Hepatocyte (in vitro differentiated cells): ENCODE results near the gene ANAPC7. TPM values are rescaled to one million over a fixed set of nuclear protein-coding genes. Genes with fewer than 3 reads are reported as not detected.

Source experiments
- DNase-seq: peaks from one replicate; pipeline ENCODE4 v3.0.0-alpha.2; 2016; ENCODE audit warnings: low spot score
- H2AFZ ChIP-seq: fragments of 200-600 bp; sonication (generic); 2 replicates; pipeline ENCODE4 v1.6.0; 2016; ENCODE audit warnings: antibody characterized with exemption, mild to moderate bottlenecking
- H3K27ac ChIP-seq: fragments of 200-600 bp; sonication (generic); 2 replicates; pipeline ENCODE4 v1.5.1; 2016; ENCODE audit warnings: mild to moderate bottlenecking
- H3K27me3 ChIP-seq: fragments of 200-600 bp; sonication (generic); 2 replicates; pipeline ENCODE4 v1.6.1; 2016
- H3K36me3 ChIP-seq: fragments of 200-600 bp; sonication (generic); replicated peaks from 2 replicates; pipeline ENCODE4 v1.5.1; 2016; ENCODE audit warnings: low read depth; ENCODE audit not compliant: insufficient read depth
- H3K4me1 ChIP-seq: fragments of 200-600 bp; sonication (generic); 2 replicates; pipeline ENCODE4 v1.5.1; 2016; ENCODE audit warnings: mild to moderate bottlenecking, moderate library complexity; ENCODE audit not compliant: insufficient read depth
- H3K4me2 ChIP-seq: fragments of 200-600 bp; sonication (generic); 2 replicates; pipeline ENCODE4 v1.6.0; 2016
- H3K4me3 ChIP-seq: fragments of 200-600 bp; sonication (generic); 2 replicates; pipeline ENCODE4 v1.5.1; 2016; ENCODE audit warnings: mild to moderate bottlenecking
- H3K79me2 ChIP-seq: fragments of 200-600 bp; sonication (generic); 2 replicates; pipeline ENCODE4 v1.6.0; 2017; ENCODE audit warnings: mild to moderate bottlenecking
- H3K9me2 ChIP-seq: fragments of 200-600 bp; sonication (generic); replicated peaks from 2 replicates; pipeline ENCODE4 v1.6.0; 2017; ENCODE audit warnings: mild to moderate bottlenecking; ENCODE audit not compliant: insufficient read depth
- H3K9me3 ChIP-seq: fragments of 200-600 bp; sonication (generic); 2 replicates; pipeline ENCODE4 v1.5.1; 2016; ENCODE audit warnings: low read depth, mild to moderate bottlenecking
- H4K20me1 ChIP-seq: fragments of 200-600 bp; sonication (generic); 2 replicates; pipeline ENCODE4 v1.6.0; 2016; ENCODE audit warnings: mild to moderate bottlenecking; ENCODE audit not compliant: insufficient read depth, poor library complexity, severe bottlenecking
- CTCF ChIP-seq: fragments of 200-600 bp; sonication (generic); IDR thresholded peaks from 2 replicates; pipeline ENCODE4 v1.5.1; 2016; ENCODE audit warnings: antibody characterized with exemption, mild to moderate bottlenecking; ENCODE audit not compliant: poor library complexity
- EZH2 ChIP-seq: fragments of 200-600 bp; sonication (generic); IDR thresholded peaks from 2 replicates; pipeline ENCODE4 v1.6.1; 2016; ENCODE audit warnings: antibody characterized with exemption, mild to moderate bottlenecking, borderline replicate concordance
- EZH2phosphoT487 ChIP-seq: fragments of 200-600 bp; sonication (generic); IDR thresholded peaks from one replicate; pipeline ENCODE4 v1.6.1; 2018; ENCODE audit warnings: antibody characterized with exemption, mild to moderate bottlenecking, low read depth, moderate library complexity; ENCODE audit not compliant: unreplicated experiment, severe bottlenecking
- WGBS: methylation state at CpG from one replicate; pipeline ENCODE4 v1.1.6; 2016; ENCODE audit warnings: low lambda C conversion rate; ENCODE audit errors: missing lambda C conversion rate; 5-methylcytosine and 5-hydroxymethylcytosine counted together
- polyA plus RNA-seq: library from polyadenylated mRNA; unstranded; fragments of >200 nt; fragmentation: Nextera tagmentation; extraction: Ambion mirVana; gene quantifications from 2 replicates; pipeline ENCODE4 v1.2.1, GENCODE V29; 2016
- total RNA-seq: library from RNA; depleted of rRNA; stranded (reverse); fragments of >200 nt; gene quantifications from 2 replicates; pipeline ENCODE4 v1.2.3, GENCODE V29; 2014

The ANAPC7 gene
- total and polyA plus RNA-seq, 2 experiments from 2014 or later = 28.3 to 35.7 TPM

GRCh38 chr12:110367181-110367864 lies 36.2 kb downstream of the ANAPC7 start:
- Histone ChIP-seq H3K36me3 (no peaks in the 10 kb centered on the region), H4K20me1 (no peaks in the 10 kb centered on the region), H3K9me3 (no peaks in the 10 kb centered on the region), H2AFZ (peak overlapping the region; percentile 31), H3K4me3 (no peak overlapping the region), H3K27ac (peak overlapping the region; percentile 81), H3K4me2 (no peak overlapping the region), H3K27me3 (no peaks in the 10 kb centered on the region), H3K9me2 (no peaks in the 10 kb centered on the region), H3K4me1 (peaks cover 6% of the 10 kb centered on the region), H3K79me2 (no peaks in the 10 kb centered on the region)
- DNase-seq = peak; percentile 30
- WGBS = 77% methylated on average over 15 of the region's 15 CpGs
- no peak for TF ChIP-seq CTCF
- TF ChIP-seq EZH2phosphoT487 = no peak
- TF ChIP-seq EZH2 = no peak

GRCh38 chr12:110366321-110367142 lies 37.0 kb downstream of the ANAPC7 start:
- Histone ChIP-seq H3K27me3 (no peaks in the 10 kb centered on the region), H3K79me2 (no peaks in the 10 kb centered on the region), H2AFZ (peak overlapping the region; percentile 31), H3K4me2 (no peak overlapping the region), H3K27ac (peak overlapping the region; percentile 81), H3K9me3 (no peaks in the 10 kb centered on the region), H3K36me3 (no peaks in the 10 kb centered on the region), H3K4me3 (no peak overlapping the region), H3K9me2 (no peaks in the 10 kb centered on the region), H3K4me1 (peaks cover 6% of the 10 kb centered on the region), H4K20me1 (no peaks in the 10 kb centered on the region)
- WGBS = 77% methylated on average over 13 of the region's 13 CpGs
- TF ChIP-seq EZH2 (no peak), EZH2phosphoT487 (no peak), CTCF (no peak)
- no peak for DNase-seq

- Histone ChIP-seq H3K36me3 (no peaks in the 10 kb centered on the region), H3K9me3 (no peaks in the 10 kb centered on the region), H3K27ac (no peak overlapping the region), H3K79me2 (no peaks in the 10 kb centered on the region), H2AFZ (no peak overlapping the region), H3K4me3 (no peak overlapping the region), H3K4me1 (peaks cover 6% of the 10 kb centered on the region), H4K20me1 (no peaks in the 10 kb centered on the region), H3K4me2 (no peak overlapping the region), H3K27me3 (no peaks in the 10 kb centered on the region), H3K9me2 (no peaks in the 10 kb centered on the region)
- WGBS = 85% methylated on average over 7 of the region's 7 CpGs
- no peak for DNase-seq
- TF ChIP-seq EZH2phosphoT487 (no peak), EZH2 (no peak), CTCF (no peak)
These were observed 37.8 kb downstream of the ANAPC7 start for GRCh38 chr12:110365489-110366320.
